Endothelial cell of umbilical vein (primary cell): Measurements from ENCODE around the gene ATR. TPM values are rescaled to one million over a fixed set of nuclear protein-coding genes. Genes with fewer than 3 reads are reported as not detected.
"Not testable (repeated sequence)": the region's sequence is repeated elsewhere in the genome, so short reads cannot be mapped to it uniquely, and the experiment has no call there.

Source experiments
- BruUV-seq: library from RNA; stranded (reverse); fragments of 400-500 nt; replicated peaks from 2 replicates; lab custom pipeline; 2021; lab: Mats Ljungman, UMichigan
- CTCF ChIA-PET: fragments of 300-600, 350-600 bp; sonication (Branson Sonifier 250); formaldehyde crosslinking; loops from one replicate; lab custom pipeline; 2021; ENCODE audit warnings: antibody characterized with exemption, inconsistent platforms; lab: Charles Lee
- POLR2A ChIA-PET: fragments of 300-600, 350-600 bp; sonication (Branson Sonifier 250); formaldehyde crosslinking; loops from one replicate; lab custom pipeline; 2021; ENCODE audit warnings: antibody characterized with exemption, inconsistent platforms; lab: Charles Lee
- DNase-seq: peaks from one replicate; pipeline ENCODE4 v3.0.0-alpha.2; 2011; ENCODE audit warnings: low read depth, low spot score
- FAIRE-seq: peaks from 2 replicates; lab custom pipeline; 2011; peaks lifted over from hg19 to GRCh38; lab: Jason Lieb, UNC
- H2AFZ ChIP-seq: 2 replicates; pipeline ENCODE4 v1.6.0; 2012; ENCODE audit warnings: low read depth, low read length, control low read depth, inconsistent platforms
- H3K27ac ChIP-seq: 2 replicates; pipeline ENCODE4 v1.5.1; 2011; ENCODE audit warnings: low read depth, mild to moderate bottlenecking, control low read depth, low read length, moderate library complexity; ENCODE audit not compliant: insufficient read depth
- H3K27me3 ChIP-seq, 2 experiments: 2 replicates each; pipeline versions ENCODE4 v1.6.0 to v1.6.1; 2011; ENCODE audit warnings: low read length in 2 of 2, mixed read lengths in 1 of 2; ENCODE audit not compliant: control insufficient read depth in 2 of 2, insufficient read depth in 2 of 2
- H3K36me3 ChIP-seq, 2 experiments: 2 replicates in 1 of 2; 3 replicates in 1 of 2; pipeline ENCODE4 v1.5.1; 2011; ENCODE audit warnings: low read length in 2 of 2, mild to moderate bottlenecking in 1 of 2, moderate library complexity in 1 of 2; ENCODE audit not compliant: control insufficient read depth in 2 of 2, insufficient read depth in 2 of 2; ENCODE audit errors: extremely low read depth in 1 of 2
- H3K4me1 ChIP-seq: 3 replicates; pipeline ENCODE4 v1.5.1; 2011; ENCODE audit warnings: mild to moderate bottlenecking, low read length; ENCODE audit not compliant: control insufficient read depth, insufficient read depth; ENCODE audit errors: extremely low read depth
- H3K4me2 ChIP-seq: 2 replicates; pipeline ENCODE4 v1.6.1; 2011; ENCODE audit warnings: low read length, control low read depth, mixed read lengths; ENCODE audit not compliant: insufficient read depth
- H3K4me3 ChIP-seq, 3 experiments: fragments of 200-600 bp in 1 of 3; sonication (generic), shearing (Covaris generic) in 1 of 3; replicated peaks in 1 of 3; 2 replicates each; pipeline ENCODE4 v1.5.1; 2011 to 2016; ENCODE audit warnings: control low read depth in 3 of 3, low read length in 3 of 3, mild to moderate bottlenecking in 2 of 3, inconsistent platforms in 1 of 3, low read depth in 1 of 3, moderate library complexity in 1 of 3; ENCODE audit not compliant: insufficient read depth in 1 of 3
- H3K79me2 ChIP-seq: 2 replicates; pipeline ENCODE4 v1.6.0; 2012; ENCODE audit warnings: low read length, inconsistent platforms; ENCODE audit not compliant: control insufficient read depth, insufficient read depth
- H3K9ac ChIP-seq: replicated peaks from 2 replicates; pipeline ENCODE3; 2011; ENCODE audit warnings: low read length, control low read depth; ENCODE audit not compliant: insufficient read depth; ENCODE audit errors: extremely low read depth
- H3K9me1 ChIP-seq: replicated peaks from 3 replicates; pipeline ENCODE4 v1.6.0; 2011; ENCODE audit warnings: mild to moderate bottlenecking, low read length; ENCODE audit not compliant: control insufficient read depth, insufficient read depth; ENCODE audit errors: extremely low read depth
- H3K9me3 ChIP-seq: replicated peaks from 2 replicates; pipeline ENCODE4 v1.5.1; 2012; ENCODE audit warnings: low read length, inconsistent platforms; ENCODE audit not compliant: control insufficient read depth, insufficient read depth
- H4K20me1 ChIP-seq: replicated peaks from 2 replicates; pipeline ENCODE3; 2011; ENCODE audit warnings: mild to moderate bottlenecking, low read length; ENCODE audit not compliant: control insufficient read depth, insufficient read depth; ENCODE audit errors: extremely low read depth
- MYC ChIP-seq: IDR thresholded peaks from one replicate; pipeline ENCODE4 v1.6.1; 2011; ENCODE audit warnings: mild to moderate bottlenecking, low read depth, low read length
- dilution Hi-C: fragments of 300-500 bp; cut with MboI; formaldehyde crosslinking; loops from one replicate; pipeline ENCODE4 v1.15.0; 2019; ENCODE audit warnings: low sequenced_read_pairs; ENCODE audit not compliant: extremely low pct_ligation_motif_present
- intact Hi-C: fragments of 100-400 bp; cut with micrococcal nuclease; formaldehyde crosslinking; loops from one replicate; pipeline ENCODE4 v1.10.0; 2022
- polyA plus RNA-seq, 4 experiments: library from polyadenylated mRNA; depleted of rRNA in 3 of 4; stranded (reverse) in 3 of 4; unstranded in 1 of 4; fragments of >200 nt; gene quantifications; 2 replicates each; pipeline versions ENCODE4 v1.2.1 to v1.2.3, GENCODE V29; 2011 to 2012; ENCODE audit warnings: missing spikeins in 1 of 4
- total RNA-seq: library from RNA; stranded (reverse); gene quantifications from 2 replicates; pipeline ENCODE4 v1.2.3, GENCODE V29; 2021
- TF ChIP-seq, protein P1 (sequence below), 2 donors: IDR thresholded peaks; 1 replicate in 1 of 2; 2 replicates in 1 of 2; pipeline ENCODE4 v1.5.1; 2011; ENCODE audit warnings: low read length in 2 of 2, mild to moderate bottlenecking in 2 of 2, moderate library complexity in 2 of 2, control low read depth in 1 of 2, inconsistent platforms in 1 of 2, low read depth in 1 of 2; ENCODE audit not compliant: insufficient read depth in 1 of 2; ENCODE audit errors: extremely low read depth in 1 of 2

Gene ATR
- total and polyA plus RNA-seq, 2 donors (not counting 3 experiments of a cell fraction or from before 2014, with no cell fraction given) = 6.3 to 23.6 TPM

GRCh38 chr3:142586803-142587406, 8.4 kb upstream of the ATR start:
- TF ChIP-seq MYC = no peak
- TF ChIP-seq, protein P1, sequence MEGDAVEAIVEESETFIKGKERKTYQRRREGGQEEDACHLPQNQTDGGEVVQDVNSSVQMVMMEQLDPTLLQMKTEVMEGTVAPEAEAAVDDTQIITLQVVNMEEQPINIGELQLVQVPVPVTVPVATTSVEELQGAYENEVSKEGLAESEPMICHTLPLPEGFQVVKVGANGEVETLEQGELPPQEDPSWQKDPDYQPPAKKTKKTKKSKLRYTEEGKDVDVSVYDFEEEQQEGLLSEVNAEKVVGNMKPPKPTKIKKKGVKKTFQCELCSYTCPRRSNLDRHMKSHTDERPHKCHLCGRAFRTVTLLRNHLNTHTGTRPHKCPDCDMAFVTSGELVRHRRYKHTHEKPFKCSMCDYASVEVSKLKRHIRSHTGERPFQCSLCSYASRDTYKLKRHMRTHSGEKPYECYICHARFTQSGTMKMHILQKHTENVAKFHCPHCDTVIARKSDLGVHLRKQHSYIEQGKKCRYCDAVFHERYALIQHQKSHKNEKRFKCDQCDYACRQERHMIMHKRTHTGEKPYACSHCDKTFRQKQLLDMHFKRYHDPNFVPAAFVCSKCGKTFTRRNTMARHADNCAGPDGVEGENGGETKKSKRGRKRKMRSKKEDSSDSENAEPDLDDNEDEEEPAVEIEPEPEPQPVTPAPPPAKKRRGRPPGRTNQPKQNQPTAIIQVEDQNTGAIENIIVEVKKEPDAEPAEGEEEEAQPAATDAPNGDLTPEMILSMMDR (IDR thresholded peaks at IDR 0.05; ENCODE audit: extremely low read depth in 1 of 2, insufficient read depth in 1 of 2, low read depth in 1 of 2, low read length in 2 of 2) = peak; percentile 46 to 57
- DNase-seq (peak; percentile 79), FAIRE-seq (peak; percentile 85)
- Histone ChIP-seq H3K36me3 (no peaks in the 10 kb centered on the region), H4K20me1 (no peaks in the 10 kb centered on the region), H2AFZ (no peak overlapping the region), H3K4me3 (no peak overlapping the region), H3K4me1 (no peaks in the 10 kb centered on the region), H3K4me2 (no peak overlapping the region), H3K27ac (no peak overlapping the region), H3K27me3 (peaks cover 8 to 14% of the 10 kb centered on the region in 2 experiments), H3K9me3 (no peaks in the 10 kb centered on the region), H3K9me1 (no peaks in the 10 kb centered on the region), H3K79me2 (no peaks in the 10 kb centered on the region), H3K9ac (no peak overlapping the region)
- dilution Hi-C loops = no loop called here
- intact Hi-C loops = loop anchor here (1.0 to 5.0 kb wide), 5 partner anchors 138 to 407 kb away; partner anchors contain the start of gene TRPC1
- no TSS peak for BruUV-seq
- ChIA-PET POLR2A (no interaction called here), CTCF (interaction anchor here (0.5 to 2.8 kb wide), 35 partner anchors 8 to 461 kb away, joined by 3 to 39 read pairs (median 5); partner anchors contain the start of genes ATR, PLS1, TRPC1 and U2SURP)

- BruUV-seq, FAIRE-seq: not testable (repeated sequence)
Observed at GRCh38 chr3:142581070-142581469, 2.5 kb upstream of the ATR start.

More at GRCh38 chr3:142581070-142581469, 2.5 kb upstream of the ATR start:
- H3K4me2 ChIP-seq, dilution Hi-C loops, H3K27ac ChIP-seq, DNase-seq, H3K9me1 ChIP-seq, H3K9ac ChIP-seq, H3K4me3 ChIP-seq, POLR2A ChIA-PET, H3K9me3 ChIP-seq, H3K36me3 ChIP-seq, H4K20me1 ChIP-seq, intact Hi-C loops, H2AFZ ChIP-seq: not testable (repeated sequence)
- H3K79me2 ChIP-seq = peaks cover 23% of the 10 kb centered on the region
- peaks cover 15% of the 10 kb centered on the region for H3K4me1 ChIP-seq
- peaks cover 14% of the 10 kb centered on the region in 2 experiments for H3K27me3 ChIP-seq
- CTCF ChIA-PET = interaction anchor here (1.2 kb wide), 1 partner anchor 406 kb away, joined by 3 read pairs; no protein-coding TSS in a partner anchor
